Measurements from ENCODE around the gene F2RL1. TPM values are rescaled to one million over a fixed set of nuclear protein-coding genes. Genes with fewer than 3 reads are reported as not detected.

The F2RL1 gene
- total and polyA plus RNA-seq, 2 of the 13 experiments (the other 11 are each of a cell fraction or from before 2014, with no cell fraction given), result 9.9 to 23.0 TPM

GRCh38 chr5:76810236-76810635 lies 8.6 kb upstream of the F2RL1 start:
- H4K20me1 ChIP-seq (ENCODE audit: insufficient read depth, low read length), result no peaks in the 10 kb centered on the region
- in situ Hi-C loops (cut with HindIII; ENCODE audit: extremely low pct_ligation_motif_present, low pct_unique_long_range_greater_than_20kb) (no loop called here), intact Hi-C loops (cut with micrococcal nuclease; ENCODE audit: unreplicated experiment) (no loop called here)
- BruUV-seq (replicated peaks), result no TSS peak
- H3K9ac ChIP-seq (ENCODE audit: insufficient read depth, low read depth, low read length), result no peak overlapping the region
- H2AFZ ChIP-seq (ENCODE audit: low read length), result no peak overlapping the region
- H3K27ac ChIP-seq (ENCODE audit: extremely low read length, insufficient read depth, low read length), result no peak overlapping the region
- peaks cover 18% of the 10 kb centered on the region for H3K4me1 ChIP-seq (ENCODE audit: insufficient read depth, low read length)
- H3K9me3 ChIP-seq (ENCODE audit: low read length), result no peaks in the 10 kb centered on the region
- WGBS (ENCODE audit: low lambda C conversion rate), result 95% methylated on average over 6 of the region's 6 CpGs
- H3K4me2 ChIP-seq (ENCODE audit: low read depth, low read length), result no peak overlapping the region
- H3K27me3 ChIP-seq (ENCODE audit: control insufficient read depth in 1 of 2, insufficient read depth in 2 of 2, low read length in 2 of 2), result peaks cover 2 to 4% of the 10 kb centered on the region in 2 experiments; a peak in 1 of 5 replicates
- POLR2A ChIA-PET, result no interaction called here
- FAIRE-seq (no peak), ATAC-seq (no peak), DNase-seq (ENCODE audit: low spot score) (no peak)
- H3K79me2 ChIP-seq (ENCODE audit: insufficient read depth, low read length), result no peaks in the 10 kb centered on the region
- no peaks in the 10 kb centered on the region for H3K36me3 ChIP-seq (replicated peaks in 1 of 2; ENCODE audit: control insufficient read depth in 1 of 2, insufficient read depth in 2 of 2, low read length in 2 of 2)
- H3K4me3 ChIP-seq (replicated peaks in 1 of 3; ENCODE audit: insufficient read depth in 1 of 3, low read depth in 2 of 3, low read length in 3 of 3), result no peak overlapping the region
- CTCF ChIA-PET (ENCODE audit: low intra/inter-chr PET ratio, low total read pairs), result no interaction called here
- TF ChIP-seq ETV6 (CRISPR knock-in tag; conservative IDR thresholded peaks at IDR 0.05) (no peak), ARID4A (CRISPR knock-in tag; IDR thresholded peaks at IDR 0.05; ENCODE audit: borderline replicate concordance) (no peak), REPIN1 (CRISPR knock-in tag; IDR thresholded peaks at IDR 0.05; ENCODE audit: borderline replicate concordance, low read depth) (no peak), ETV5 (CRISPR knock-in tag; IDR thresholded peaks at IDR 0.05; ENCODE audit: borderline replicate concordance) (no peak), ZBTB21 (CRISPR knock-in tag; IDR thresholded peaks at IDR 0.05) (no peak), MED8 (CRISPR knock-in tag; IDR thresholded peaks at IDR 0.05; ENCODE audit: insufficient replicate concordance) (no peak), MTF2 (CRISPR knock-in tag; IDR thresholded peaks at IDR 0.05; ENCODE audit: borderline replicate concordance) (no peak), HMG20B (CRISPR knock-in tag; conservative IDR thresholded peaks at IDR 0.05) (no peak), ARID5B (CRISPR knock-in tag; IDR thresholded peaks at IDR 0.05) (no peak)

Data from HepG2 (cell line).